Osteoblast (primary cell): ENCODE measurements around the gene TRAF3IP3. TPM values are rescaled to one million over a fixed set of nuclear protein-coding genes. Genes with fewer than 3 reads are reported as not detected.
A peak's percentile ranks its signal among the peaks of the same experiment; 100 is the strongest.
"Not testable (repeated sequence)": the region's sequence is repeated elsewhere in the genome, so short reads cannot be mapped to it uniquely, and the experiment has no call there.

ENCODE experiments used
- DNase-seq: peaks from one replicate; pipeline ENCODE4 v3.0.0; 2011; ENCODE audit warnings: low spot score, mixed read lengths; ENCODE audit not compliant: insufficient read length; ENCODE audit errors: missing footprints
- H2AFZ ChIP-seq: 2 replicates; pipeline ENCODE4 v1.6.0; 2011; ENCODE audit warnings: mild to moderate bottlenecking, low read length
- H3K27ac ChIP-seq: 2 replicates; pipeline ENCODE4 v1.5.1; 2011; ENCODE audit warnings: mild to moderate bottlenecking, low read depth, low read length, moderate library complexity
- H3K27me3 ChIP-seq: 2 replicates; pipeline ENCODE4 v1.6.0; 2012; ENCODE audit warnings: mild to moderate bottlenecking, control low read depth, inconsistent platforms, low read length, moderate library complexity; ENCODE audit not compliant: insufficient read depth
- H3K36me3 ChIP-seq: 2 replicates; pipeline ENCODE4 v1.5.1; 2011; ENCODE audit warnings: mild to moderate bottlenecking, low read length, control low read depth, moderate library complexity; ENCODE audit not compliant: insufficient read depth
- H3K4me1 ChIP-seq: 2 replicates; pipeline ENCODE4 v1.5.1; 2011; ENCODE audit warnings: mild to moderate bottlenecking, low read length, control low read depth, moderate library complexity; ENCODE audit not compliant: insufficient read depth
- H3K4me2 ChIP-seq: 2 replicates; pipeline ENCODE4 v1.6.0; 2011; ENCODE audit warnings: mild to moderate bottlenecking, low read length; ENCODE audit not compliant: insufficient read depth
- H3K4me3 ChIP-seq: fragments of 200-600 bp; sonication (generic); 3 replicates; pipeline ENCODE4 v1.5.1; 2012; ENCODE audit warnings: mild to moderate bottlenecking, low read length, inconsistent platforms; ENCODE audit not compliant: insufficient read depth
- H3K79me2 ChIP-seq: 2 replicates; pipeline ENCODE4 v1.6.0; 2012; ENCODE audit warnings: mild to moderate bottlenecking, low read length, control low read depth, inconsistent platforms; ENCODE audit not compliant: insufficient read depth
- H3K9me3 ChIP-seq: 2 replicates; pipeline ENCODE4 v1.5.1; 2011; ENCODE audit warnings: low read depth, low read length, control low read depth
- H4K20me1 ChIP-seq: 2 replicates; pipeline ENCODE4 v1.6.0; 2012; ENCODE audit warnings: mild to moderate bottlenecking, low read length, control low read depth; ENCODE audit not compliant: insufficient read depth
- total RNA-seq: library from RNA; depleted of rRNA; stranded (reverse); fragments of >200 nt; gene quantifications from 2 replicates; pipeline ENCODE4 v1.2.3, GENCODE V29; 2012
- TF ChIP-seq, protein P1 (sequence below): IDR thresholded peaks from 2 replicates; pipeline ENCODE4 v1.5.1; 2011; ENCODE audit warnings: mild to moderate bottlenecking, low read depth, low read length, moderate library complexity; ENCODE audit errors: extremely low read depth

Gene TRAF3IP3
- total RNA-seq, 1 donor: not detected

DNA sequence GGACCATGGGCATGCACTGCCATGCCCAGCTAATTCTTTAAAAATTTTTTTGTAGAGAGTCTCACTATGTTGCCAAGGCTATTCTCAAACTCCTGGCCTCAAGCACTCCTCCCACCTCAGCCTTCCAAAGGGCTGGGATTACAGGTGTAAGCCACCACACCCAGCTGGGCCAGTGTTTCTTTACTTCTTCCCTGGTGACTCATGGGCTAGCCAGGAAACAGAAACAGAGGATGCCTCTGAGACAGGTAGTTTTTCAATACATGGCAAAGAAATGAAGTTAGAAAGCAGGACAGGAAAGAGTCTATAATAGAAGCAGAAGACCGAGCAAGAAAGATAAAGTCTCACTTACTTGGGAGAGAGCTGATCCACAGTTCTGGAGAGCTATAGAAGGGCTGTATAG lies 36.1 kb downstream of the TRAF3IP3 start:
- Histone ChIP-seq H3K4me3 (no peak overlapping the region), H3K4me1 (peaks cover 2% of the 10 kb centered on the region), H3K79me2 (no peaks in the 10 kb centered on the region), H3K4me2 (no peak overlapping the region), H3K27me3 (peaks cover 15% of the 10 kb centered on the region), H3K27ac (no peak overlapping the region), H3K9me3 (no peaks in the 10 kb centered on the region), H3K36me3 (no peaks in the 10 kb centered on the region), H2AFZ (no peak overlapping the region), H4K20me1 (no peaks in the 10 kb centered on the region)
- no peak for DNase-seq
- TF ChIP-seq, protein P1, sequence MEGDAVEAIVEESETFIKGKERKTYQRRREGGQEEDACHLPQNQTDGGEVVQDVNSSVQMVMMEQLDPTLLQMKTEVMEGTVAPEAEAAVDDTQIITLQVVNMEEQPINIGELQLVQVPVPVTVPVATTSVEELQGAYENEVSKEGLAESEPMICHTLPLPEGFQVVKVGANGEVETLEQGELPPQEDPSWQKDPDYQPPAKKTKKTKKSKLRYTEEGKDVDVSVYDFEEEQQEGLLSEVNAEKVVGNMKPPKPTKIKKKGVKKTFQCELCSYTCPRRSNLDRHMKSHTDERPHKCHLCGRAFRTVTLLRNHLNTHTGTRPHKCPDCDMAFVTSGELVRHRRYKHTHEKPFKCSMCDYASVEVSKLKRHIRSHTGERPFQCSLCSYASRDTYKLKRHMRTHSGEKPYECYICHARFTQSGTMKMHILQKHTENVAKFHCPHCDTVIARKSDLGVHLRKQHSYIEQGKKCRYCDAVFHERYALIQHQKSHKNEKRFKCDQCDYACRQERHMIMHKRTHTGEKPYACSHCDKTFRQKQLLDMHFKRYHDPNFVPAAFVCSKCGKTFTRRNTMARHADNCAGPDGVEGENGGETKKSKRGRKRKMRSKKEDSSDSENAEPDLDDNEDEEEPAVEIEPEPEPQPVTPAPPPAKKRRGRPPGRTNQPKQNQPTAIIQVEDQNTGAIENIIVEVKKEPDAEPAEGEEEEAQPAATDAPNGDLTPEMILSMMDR: no peak

DNA sequence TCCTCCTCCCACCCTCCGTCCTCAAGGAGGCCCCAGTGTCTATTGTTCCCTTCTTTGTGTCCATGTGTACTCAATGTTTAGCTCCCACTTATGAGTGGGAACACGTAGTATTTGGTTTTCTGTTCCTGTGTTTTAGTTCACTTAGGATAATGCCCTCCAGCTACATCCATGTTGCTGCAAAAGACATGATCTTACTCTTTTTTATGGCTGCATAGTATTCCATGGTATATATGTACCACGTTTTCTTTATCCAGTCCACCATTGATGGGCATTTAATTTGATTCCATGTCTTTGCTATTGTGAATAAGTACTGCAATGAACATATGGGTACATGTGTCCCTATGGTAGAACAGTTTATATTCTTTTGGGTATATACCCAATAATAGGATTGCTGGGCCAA lies 37.9 kb downstream of the TRAF3IP3 start:
- not testable (repeated sequence) for H3K4me2 ChIP-seq, H3K27ac ChIP-seq, H3K79me2 ChIP-seq, H3K9me3 ChIP-seq, DNase-seq, H3K4me1 ChIP-seq, H4K20me1 ChIP-seq, H3K36me3 ChIP-seq, H2AFZ ChIP-seq, H3K27me3 ChIP-seq, H3K4me3 ChIP-seq

DNA sequence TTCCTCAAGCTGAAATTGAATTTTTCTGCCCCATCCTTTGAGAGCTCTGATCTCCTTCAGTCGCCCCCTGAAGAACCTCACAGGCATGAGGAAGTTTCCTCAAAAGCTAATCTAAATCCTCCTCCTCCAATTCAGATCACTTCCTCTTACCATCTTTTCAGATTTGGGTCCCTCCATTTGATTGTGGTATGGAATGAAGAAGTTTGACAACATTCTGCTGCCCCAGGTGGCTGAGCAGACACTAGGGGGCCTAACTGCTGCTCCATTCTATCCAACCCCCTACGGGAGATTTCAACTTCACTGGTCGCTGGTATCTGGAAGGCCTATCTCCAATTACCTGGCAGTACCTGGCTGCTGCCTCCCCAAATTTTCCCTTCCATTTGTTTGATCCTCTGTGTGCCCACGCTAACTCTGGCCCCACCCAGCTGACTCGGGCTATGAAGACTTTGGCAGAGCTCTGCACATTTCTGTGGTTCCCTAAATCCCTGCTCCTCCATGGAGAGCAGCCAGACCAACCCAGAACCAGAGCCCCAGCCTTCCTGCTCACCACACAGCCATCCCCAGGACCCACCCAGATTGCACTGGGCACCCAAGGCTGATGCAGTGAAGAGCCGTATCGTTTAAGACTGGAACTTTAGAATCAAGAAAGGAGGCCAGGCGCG lies 42.3 kb downstream of the TRAF3IP3 start:
- H3K79me2 ChIP-seq: no peaks in the 10 kb centered on the region
- no peak overlapping the region for H3K4me2 ChIP-seq
- DNase-seq: no peak
- no peaks in the 10 kb centered on the region for H4K20me1 ChIP-seq
- H3K4me1 ChIP-seq: peaks cover 14% of the 10 kb centered on the region
- H3K36me3 ChIP-seq: no peaks in the 10 kb centered on the region
- TF ChIP-seq, protein P1: peak; percentile 34
- H2AFZ ChIP-seq: peak overlapping the region; percentile 69
- no peaks in the 10 kb centered on the region for H3K9me3 ChIP-seq
- no peak overlapping the region for H3K4me3 ChIP-seq
- peaks cover 5% of the 10 kb centered on the region for H3K27me3 ChIP-seq
- no peak overlapping the region for H3K27ac ChIP-seq

DNA sequence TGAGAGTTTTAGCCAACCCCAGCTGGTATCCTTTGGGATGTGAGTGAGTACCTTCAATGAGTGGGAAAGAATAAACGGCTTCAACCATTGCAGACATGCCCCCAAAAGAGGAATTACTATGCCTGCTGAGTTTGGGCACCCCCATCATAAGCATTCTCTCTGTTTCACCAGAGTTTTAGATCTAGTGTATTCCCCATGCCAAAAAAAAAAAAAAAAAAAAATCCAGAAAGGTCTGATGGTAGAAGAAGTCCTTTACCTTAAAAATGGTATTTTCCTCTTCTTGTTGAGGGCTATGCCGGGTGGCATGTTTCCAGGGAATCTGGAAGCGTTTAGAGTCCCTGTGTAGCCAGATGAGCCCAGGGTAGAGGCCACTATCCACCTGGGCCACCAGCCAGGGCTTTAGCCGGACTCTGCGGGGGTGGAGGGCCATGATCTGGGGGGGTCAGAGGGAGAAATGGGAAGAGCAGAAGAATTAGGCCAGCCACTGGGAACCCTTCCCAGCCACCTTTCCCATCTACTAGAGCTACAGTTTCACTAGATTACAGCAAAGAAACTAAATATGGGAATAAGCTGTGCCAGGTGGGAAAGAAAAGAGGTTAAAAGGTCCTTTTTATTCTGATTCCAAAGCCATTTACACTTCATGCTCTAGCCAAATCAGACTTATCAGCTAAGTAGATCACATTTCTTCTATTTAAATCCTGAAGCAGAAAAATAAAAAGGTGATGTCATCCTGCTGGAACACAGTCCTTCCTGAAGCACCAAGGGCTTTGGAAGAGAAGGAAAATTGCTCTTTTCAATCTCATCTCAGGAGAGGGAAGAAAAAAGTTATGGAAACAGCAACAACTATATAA lies 45.4 kb downstream of the TRAF3IP3 start:
- TF ChIP-seq, protein P1: no peak
- no peak overlapping the region for H3K4me2 ChIP-seq
- no peak for DNase-seq
- no peaks in the 10 kb centered on the region for H3K79me2 ChIP-seq
- no peaks in the 10 kb centered on the region for H3K36me3 ChIP-seq
- H3K4me1 ChIP-seq: peaks cover 15% of the 10 kb centered on the region
- H3K27ac ChIP-seq: no peak overlapping the region
- H3K9me3 ChIP-seq: no peaks in the 10 kb centered on the region
- no peaks in the 10 kb centered on the region for H4K20me1 ChIP-seq
- H3K27me3 ChIP-seq: peaks cover 11% of the 10 kb centered on the region
- no peak overlapping the region for H2AFZ ChIP-seq
- no peak overlapping the region for H3K4me3 ChIP-seq
